CD4-positive, alpha-beta T cell treated with Interleukin-17A for 4 hours (primary cell): ENCODE results near the gene ROCK2.
"Not testable (repeated sequence)": the region's sequence is repeated elsewhere in the genome, so short reads cannot be mapped to it uniquely, and the experiment has no call there.

Source experiments
- DNase-seq: peaks from one replicate; pipeline ENCODE4 v3.0.0-alpha.2; 2020; ENCODE audit warnings: mixed read lengths

The ROCK2 gene

GRCh38 chr2:11169333-11169732 is 175.1 kb downstream of the ROCK2 start:
- DNase-seq: no peak

GRCh38 chr2:11168488-11168887 is 175.9 kb downstream of the ROCK2 start:
- DNase-seq: no peak

GRCh38 chr2:11166476-11166875 is 178.0 kb downstream of the ROCK2 start:
- no peak for DNase-seq

- DNase-seq: not testable (repeated sequence)
These were observed 179.4 kb downstream of the ROCK2 start for GRCh38 chr2:11165046-11165445.

- no peak for DNase-seq
These were observed 180.8 kb downstream of the ROCK2 start for GRCh38 chr2:11163439-11164317.

- no peak for DNase-seq
These were observed 182.7 kb downstream of the ROCK2 start for GRCh38 chr2:11161747-11162146.

- no peak for DNase-seq
These were observed 183.5 kb downstream of the ROCK2 start for GRCh38 chr2:11160731-11161455.

GRCh38 chr2:11160256-11160655 is 184.2 kb downstream of the ROCK2 start:
- DNase-seq: no peak

- DNase-seq: no peak
These were observed 184.8 kb downstream of the ROCK2 start for GRCh38 chr2:11159574-11160170.

- DNase-seq: no peak
These were observed 185.4 kb downstream of the ROCK2 start for GRCh38 chr2:11158916-11159573.

- DNase-seq: no peak
These were observed 186.7 kb downstream of the ROCK2 start for GRCh38 chr2:11157731-11158130.

GRCh38 chr2:11157296-11157695 is 187.1 kb downstream of the ROCK2 start:
- DNase-seq: no peak

GRCh38 chr2:11156396-11157075 is 187.9 kb downstream of the ROCK2 start:
- DNase-seq: no peak

- no peak for DNase-seq
These were observed 188.9 kb downstream of the ROCK2 start, which contains the start of gene SLC66A3 for GRCh38 chr2:11155381-11156035. Gene SLC66A3 (plus strand): TSS chr2:11155467. CDS start chr2:11155547, 80 bp downstream.

- peak; percentile 99 for DNase-seq
These were observed 189.5 kb downstream of the ROCK2 start for GRCh38 chr2:11154923-11155380.

- DNase-seq: no peak
These were observed 190.2 kb downstream of the ROCK2 start for GRCh38 chr2:11154016-11154922.

GRCh38 chr2:11152591-11152990 is 191.8 kb downstream of the ROCK2 start:
- no peak for DNase-seq

- no peak for DNase-seq
These were observed 197.2 kb downstream of the ROCK2 start for GRCh38 chr2:11147263-11147662.

GRCh38 chr2:11146076-11146475 is 198.4 kb downstream of the ROCK2 start:
- no peak for DNase-seq

GRCh38 chr2:11145350-11145749 is 199.1 kb downstream of the ROCK2 start:
- no peak for DNase-seq

- DNase-seq: no peak
These were observed 199.7 kb downstream of the ROCK2 start for GRCh38 chr2:11144738-11145079.
